SK-N-MC (cell line): ENCODE results near the gene ASPHD2.
"Not testable (repeated sequence)": the region's sequence is repeated elsewhere in the genome, so short reads cannot be mapped to it uniquely, and the experiment has no call there.

Source experiments
- DNase-seq: peaks from one replicate; pipeline ENCODE4 v3.0.0-alpha.2; 2011; ENCODE audit warnings: low read depth, low spot score
- H3K27ac ChIP-seq: fragments of 200-600 bp; sonication (generic); 2 replicates; pipeline ENCODE4 v1.5.1; 2016; ENCODE audit warnings: mixed run types
- H3K36me3 ChIP-seq: fragments of 200-600 bp; sonication (generic); 2 replicates; pipeline ENCODE4 v1.6.1; 2017; ENCODE audit warnings: antibody characterized with exemption, low read length, mixed read lengths; ENCODE audit not compliant: insufficient read depth
- H3K4me3 ChIP-seq: fragments of 200-600 bp; sonication (generic); 2 replicates; pipeline ENCODE4 v1.5.1; 2016
- H3K9ac ChIP-seq: fragments of 200-600 bp; sonication (generic); 2 replicates; pipeline ENCODE4 v1.8.0; 2017; ENCODE audit warnings: mixed run types, mixed read lengths; ENCODE audit not compliant: insufficient read length
- H3K9me3 ChIP-seq: fragments of 200-600 bp; sonication (generic); 2 replicates; pipeline ENCODE4 v1.6.1; 2017; ENCODE audit warnings: low read depth, mild to moderate bottlenecking, antibody characterized with exemption, low read length, moderate library complexity, mixed read lengths
- EZH2 ChIP-seq: fragments of 200-600 bp; sonication (generic); IDR thresholded peaks from one replicate; pipeline ENCODE4 v1.6.1; 2017; ENCODE audit warnings: antibody characterized with exemption
- FOXP2 ChIP-seq: optimal IDR thresholded peaks from 2 replicates; pipeline ENCODE3; 2011; ENCODE audit warnings: mild to moderate bottlenecking, moderate library complexity; ENCODE audit not compliant: insufficient read depth; ENCODE audit errors: extremely low read length, control extremely low read depth
- POLR2AphosphoS5 ChIP-seq: IDR thresholded peaks from 2 replicates; pipeline ENCODE4 v1.6.1; 2012; ENCODE audit warnings: mild to moderate bottlenecking, low read depth, low read length, borderline replicate concordance

ASPHD2 gene

GRCh38 chr22:26437694-26438392, 8.8 kb downstream of the ASPHD2 start:
- H3K9ac ChIP-seq = no peak overlapping the region
- no peak overlapping the region for H3K27ac ChIP-seq
- H3K4me3 ChIP-seq = no peak overlapping the region
- no peaks in the 10 kb centered on the region for H3K9me3 ChIP-seq
- no peaks in the 10 kb centered on the region for H3K36me3 ChIP-seq
- no peak for DNase-seq
- TF ChIP-seq POLR2AphosphoS5 = no peak
- no peak for TF ChIP-seq FOXP2
- TF ChIP-seq EZH2 = no peak

GRCh38 chr22:26438776-26439175, 9.7 kb downstream of the ASPHD2 start:
- H3K4me3 ChIP-seq, H3K36me3 ChIP-seq, H3K9me3 ChIP-seq, DNase-seq, H3K9ac ChIP-seq, H3K27ac ChIP-seq: not testable (repeated sequence)

- Histone ChIP-seq H3K9me3 (no peaks in the 10 kb centered on the region), H3K36me3 (no peaks in the 10 kb centered on the region), H3K27ac (no peak overlapping the region), H3K9ac (no peak overlapping the region), H3K4me3 (no peak overlapping the region)
- no peak for TF ChIP-seq EZH2
- TF ChIP-seq POLR2AphosphoS5 = no peak
- no peak for TF ChIP-seq FOXP2
- no peak for DNase-seq
Observed at GRCh38 chr22:26439559-26439958, 10.5 kb downstream of the ASPHD2 start.

- no peak for DNase-seq
- Histone ChIP-seq H3K27ac (no peak overlapping the region), H3K9ac (no peak overlapping the region), H3K36me3 (no peaks in the 10 kb centered on the region), H3K4me3 (no peak overlapping the region), H3K9me3 (no peaks in the 10 kb centered on the region)
- no peak for TF ChIP-seq POLR2AphosphoS5
- no peak for TF ChIP-seq EZH2
- TF ChIP-seq FOXP2 = no peak
Observed at GRCh38 chr22:26442086-26442756, 13.2 kb downstream of the ASPHD2 start.

GRCh38 chr22:26443901-26444690, 15.0 kb downstream of the ASPHD2 start:
- Histone ChIP-seq H3K9ac (no peak overlapping the region), H3K4me3 (no peak overlapping the region), H3K9me3 (no peaks in the 10 kb centered on the region), H3K27ac (no peak overlapping the region), H3K36me3 (no peaks in the 10 kb centered on the region)
- TF ChIP-seq FOXP2 = no peak
- TF ChIP-seq POLR2AphosphoS5 = no peak
- TF ChIP-seq EZH2 = no peak
- no peak for DNase-seq

- TF ChIP-seq EZH2 (no peak), POLR2AphosphoS5 (no peak), FOXP2 (no peak)
- no peak overlapping the region for H3K27ac ChIP-seq
- H3K36me3 ChIP-seq = no peaks in the 10 kb centered on the region
- no peak for DNase-seq
- H3K9me3 ChIP-seq = no peaks in the 10 kb centered on the region
- no peak overlapping the region for H3K9ac ChIP-seq
- H3K4me3 ChIP-seq = no peak overlapping the region
Observed at GRCh38 chr22:26444777-26445176, 15.7 kb downstream of the ASPHD2 start.

GRCh38 chr22:26445577-26446275, 16.7 kb downstream of the ASPHD2 start:
- H3K27ac ChIP-seq = no peak overlapping the region
- no peak overlapping the region for H3K9ac ChIP-seq
- H3K9me3 ChIP-seq = no peaks in the 10 kb centered on the region
- H3K4me3 ChIP-seq = no peak overlapping the region
- TF ChIP-seq EZH2 (no peak), POLR2AphosphoS5 (no peak), FOXP2 (no peak)
- H3K36me3 ChIP-seq = no peaks in the 10 kb centered on the region
- no peak for DNase-seq

- peaks cover 6% of the 10 kb centered on the region; the same call in 1 of the 2 replicates for H3K36me3 ChIP-seq
- DNase-seq = no peak
- no peak overlapping the region for H3K9ac ChIP-seq
- H3K4me3 ChIP-seq = no peak overlapping the region
- no peak overlapping the region for H3K27ac ChIP-seq
- TF ChIP-seq FOXP2 = no peak
- TF ChIP-seq EZH2 = no peak
- TF ChIP-seq POLR2AphosphoS5 = no peak
- H3K9me3 ChIP-seq = no peaks in the 10 kb centered on the region
Observed at GRCh38 chr22:26446808-26447515, 17.9 kb downstream of the ASPHD2 start.
